ENCODE results near the gene CA4. TPM values are rescaled to one million over a fixed set of nuclear protein-coding genes. Genes with fewer than 3 reads are reported as not detected.
"Not testable (repeated sequence)": the region's sequence is repeated elsewhere in the genome, so short reads cannot be mapped to it uniquely, and the experiment has no call there.

Gene CA4
- total RNA-seq, 2 experiments from 2014 or later: not detected

- Histone ChIP-seq H3K9me2 (ENCODE audit: insufficient read depth, low read length) (no peaks in the 10 kb centered on the region), H4K20me1 (ENCODE audit: insufficient read depth, low read length) (no peaks in the 10 kb centered on the region), H3K4me2 (ENCODE audit: low read length) (no peak overlapping the region), H3K36me3 (ENCODE audit: insufficient read depth, low read length) (no peaks in the 10 kb centered on the region), H3K79me2 (ENCODE audit: insufficient read depth, low read depth, low read length) (no peaks in the 10 kb centered on the region), H2AFZ (ENCODE audit: low read length) (no peak overlapping the region), H3K4me1 (ENCODE audit: insufficient read depth, low read length, poor library complexity, severe bottlenecking) (peaks cover 10% of the 10 kb centered on the region), H3K4me3 (ENCODE audit: low read depth, low read length, poor library complexity, severe bottlenecking) (no peak overlapping the region), H3K9me3 (ENCODE audit: low read length) (no peaks in the 10 kb centered on the region), H3K27ac (ENCODE audit: low read depth, low read length, poor library complexity, severe bottlenecking) (no peak overlapping the region)
- POLR2A ChIA-PET: no interaction called here
- CTCF ChIA-PET (ENCODE audit: unreplicated experiment): no interaction called here
- TF ChIP-seq CTCF (conservative IDR thresholded peaks at IDR 0.05; ENCODE audit: low read length) (no peak), EZH2phosphoT487 (IDR thresholded peaks at IDR 0.05; ENCODE audit: borderline replicate concordance, low read depth, low read length) (no peak)
- no TSS peak for BruUV-seq (replicated peaks)
- intact Hi-C loops (cut with micrococcal nuclease; ENCODE audit: unreplicated experiment): no loop called here
- DNase-seq (ENCODE audit: low spot score): no peak
These were observed 40.6 kb upstream of the CA4 start for GRCh38 chr17:60109161-60109560.

DNA sequence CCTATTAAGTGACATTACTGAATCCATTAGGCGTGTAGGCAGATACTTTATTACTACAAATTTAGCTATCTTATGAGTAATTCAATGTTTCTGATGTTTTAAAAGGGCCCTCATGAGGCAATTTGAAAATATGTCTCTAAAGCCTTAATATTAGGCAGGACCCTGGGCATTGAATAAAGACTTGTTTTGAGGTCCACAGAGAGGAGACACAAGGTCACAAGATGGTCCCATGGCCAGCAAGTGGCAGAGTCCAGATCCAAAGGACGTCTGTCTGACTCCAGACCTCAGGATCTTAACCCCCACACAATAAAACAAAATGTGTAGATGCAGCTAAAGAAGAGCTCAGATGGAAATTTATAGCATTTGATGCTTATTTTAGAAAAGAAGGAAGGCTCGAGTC is 39.2 kb upstream of the CA4 start:
- no peak overlapping the region for H3K4me2 ChIP-seq (ENCODE audit: low read length)
- H3K79me2 ChIP-seq (ENCODE audit: insufficient read depth, low read depth, low read length): no peaks in the 10 kb centered on the region
- no peaks in the 10 kb centered on the region for H3K9me2 ChIP-seq (ENCODE audit: insufficient read depth, low read length)
- intact Hi-C loops (cut with micrococcal nuclease; ENCODE audit: unreplicated experiment): no loop called here
- no TSS peak for BruUV-seq (replicated peaks)
- H4K20me1 ChIP-seq (ENCODE audit: insufficient read depth, low read length): no peaks in the 10 kb centered on the region
- H3K27ac ChIP-seq (ENCODE audit: low read depth, low read length, poor library complexity, severe bottlenecking): no peak overlapping the region
- ChIA-PET POLR2A (no interaction called here), CTCF (ENCODE audit: unreplicated experiment) (no interaction called here)
- no peaks in the 10 kb centered on the region for H3K9me3 ChIP-seq (ENCODE audit: low read length)
- H3K36me3 ChIP-seq (ENCODE audit: insufficient read depth, low read length): no peaks in the 10 kb centered on the region
- H3K4me1 ChIP-seq (ENCODE audit: insufficient read depth, low read length, poor library complexity, severe bottlenecking): peaks cover 10% of the 10 kb centered on the region
- H3K4me3 ChIP-seq (ENCODE audit: low read depth, low read length, poor library complexity, severe bottlenecking): no peak overlapping the region
- TF ChIP-seq CTCF (conservative IDR thresholded peaks at IDR 0.05; ENCODE audit: low read length): no peak
- TF ChIP-seq EZH2phosphoT487 (IDR thresholded peaks at IDR 0.05; ENCODE audit: borderline replicate concordance, low read depth, low read length): no peak
- no peak overlapping the region for H2AFZ ChIP-seq (ENCODE audit: low read length)
- no peak for DNase-seq (ENCODE audit: low spot score)

GRCh38 chr17:60111661-60112060 is 38.1 kb upstream of the CA4 start:
- H2AFZ ChIP-seq (ENCODE audit: low read length); H3K4me1 ChIP-seq (ENCODE audit: insufficient read depth, low read length, poor library complexity, severe bottlenecking); H3K79me2 ChIP-seq (ENCODE audit: insufficient read depth, low read depth, low read length); H3K9me3 ChIP-seq (ENCODE audit: low read length); H3K4me3 ChIP-seq (ENCODE audit: low read depth, low read length, poor library complexity, severe bottlenecking); H4K20me1 ChIP-seq (ENCODE audit: insufficient read depth, low read length); H3K27ac ChIP-seq (ENCODE audit: low read depth, low read length, poor library complexity, severe bottlenecking); BruUV-seq (replicated peaks); CTCF ChIA-PET (ENCODE audit: unreplicated experiment); H3K4me2 ChIP-seq (ENCODE audit: low read length); DNase-seq (ENCODE audit: low spot score); intact Hi-C loops (cut with micrococcal nuclease; ENCODE audit: unreplicated experiment); H3K9me2 ChIP-seq (ENCODE audit: insufficient read depth, low read length); POLR2A ChIA-PET; H3K36me3 ChIP-seq (ENCODE audit: insufficient read depth, low read length): not testable (repeated sequence)

DNA sequence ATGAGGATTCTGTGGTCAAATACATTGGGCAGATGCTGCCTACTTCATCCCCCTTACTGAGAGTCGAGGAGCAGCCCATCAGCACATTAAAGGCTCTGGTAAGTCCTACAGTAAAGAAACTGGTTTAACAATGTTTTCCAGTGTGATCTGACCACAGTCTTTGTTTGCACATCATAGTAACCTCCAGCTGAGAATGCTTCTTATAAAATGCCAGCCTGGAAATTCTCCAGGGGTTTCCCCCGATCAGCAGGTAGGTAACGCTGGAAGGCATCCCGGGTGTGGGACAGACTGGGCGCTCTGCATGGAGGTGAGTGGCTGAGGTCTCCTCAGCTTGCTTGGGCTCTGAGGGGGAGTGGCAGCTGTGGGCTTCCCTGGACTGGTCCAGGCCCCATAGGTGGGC is 34.4 kb upstream of the CA4 start:
- H3K36me3 ChIP-seq (ENCODE audit: insufficient read depth, low read length); H3K4me3 ChIP-seq (ENCODE audit: low read depth, low read length, poor library complexity, severe bottlenecking); H3K9me3 ChIP-seq (ENCODE audit: low read length); intact Hi-C loops (cut with micrococcal nuclease; ENCODE audit: unreplicated experiment); H3K79me2 ChIP-seq (ENCODE audit: insufficient read depth, low read depth, low read length); H3K27ac ChIP-seq (ENCODE audit: low read depth, low read length, poor library complexity, severe bottlenecking); H3K4me1 ChIP-seq (ENCODE audit: insufficient read depth, low read length, poor library complexity, severe bottlenecking); H3K4me2 ChIP-seq (ENCODE audit: low read length); H2AFZ ChIP-seq (ENCODE audit: low read length); BruUV-seq (replicated peaks); DNase-seq (ENCODE audit: low spot score); CTCF ChIA-PET (ENCODE audit: unreplicated experiment); POLR2A ChIA-PET; H3K9me2 ChIP-seq (ENCODE audit: insufficient read depth, low read length); H4K20me1 ChIP-seq (ENCODE audit: insufficient read depth, low read length): not testable (repeated sequence)

DNA sequence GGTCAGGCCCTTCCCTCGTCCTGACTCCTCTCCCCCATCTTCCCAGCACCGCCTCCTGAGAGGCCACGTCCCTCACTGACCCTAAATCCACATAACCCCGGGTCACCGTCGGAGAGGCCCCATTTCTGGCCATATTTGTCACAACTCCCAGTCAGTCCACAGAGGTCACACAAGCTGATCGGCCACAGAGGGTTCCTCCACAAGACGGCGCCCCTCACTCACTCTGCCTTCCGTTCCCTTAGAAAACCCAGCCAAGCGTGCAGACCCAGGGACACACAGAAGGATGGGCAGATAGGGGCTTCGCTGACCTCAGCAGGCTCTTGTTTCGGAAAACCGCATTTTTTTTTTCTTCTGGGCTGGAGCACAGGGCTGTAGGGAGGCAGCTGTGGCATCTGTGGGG is 33.6 kb upstream of the CA4 start:
- intact Hi-C loops (cut with micrococcal nuclease; ENCODE audit: unreplicated experiment); H3K4me2 ChIP-seq (ENCODE audit: low read length); H3K9me3 ChIP-seq (ENCODE audit: low read length); BruUV-seq (replicated peaks); H3K4me3 ChIP-seq (ENCODE audit: low read depth, low read length, poor library complexity, severe bottlenecking); H3K9me2 ChIP-seq (ENCODE audit: insufficient read depth, low read length); POLR2A ChIA-PET; H3K79me2 ChIP-seq (ENCODE audit: insufficient read depth, low read depth, low read length); CTCF ChIA-PET (ENCODE audit: unreplicated experiment); H3K4me1 ChIP-seq (ENCODE audit: insufficient read depth, low read length, poor library complexity, severe bottlenecking); DNase-seq (ENCODE audit: low spot score); H3K27ac ChIP-seq (ENCODE audit: low read depth, low read length, poor library complexity, severe bottlenecking); H4K20me1 ChIP-seq (ENCODE audit: insufficient read depth, low read length); H3K36me3 ChIP-seq (ENCODE audit: insufficient read depth, low read length); H2AFZ ChIP-seq (ENCODE audit: low read length): not testable (repeated sequence)

Measured in OCI-LY7 (cell line).